Measurements from ENCODE around the gene MTERF2. TPM values are rescaled to one million over a fixed set of nuclear protein-coding genes. Genes with fewer than 3 reads are reported as not detected.
"Not testable (repeated sequence)": the region's sequence is repeated elsewhere in the genome, so short reads cannot be mapped to it uniquely, and the experiment has no call there.

The MTERF2 gene
- total and polyA plus RNA-seq, 4 donors = 6.4 to 18.9 (median 13.7) TPM

GRCh38 chr12:107012736-107013425 is 25.9 kb upstream of the MTERF2 start (continued):
- no peak for TF ChIP-seq GABPA (IDR thresholded peaks at IDR 0.05 in 1 of 2, conservative IDR thresholded peaks at IDR 0.05 in 1 of 2)

DNA sequence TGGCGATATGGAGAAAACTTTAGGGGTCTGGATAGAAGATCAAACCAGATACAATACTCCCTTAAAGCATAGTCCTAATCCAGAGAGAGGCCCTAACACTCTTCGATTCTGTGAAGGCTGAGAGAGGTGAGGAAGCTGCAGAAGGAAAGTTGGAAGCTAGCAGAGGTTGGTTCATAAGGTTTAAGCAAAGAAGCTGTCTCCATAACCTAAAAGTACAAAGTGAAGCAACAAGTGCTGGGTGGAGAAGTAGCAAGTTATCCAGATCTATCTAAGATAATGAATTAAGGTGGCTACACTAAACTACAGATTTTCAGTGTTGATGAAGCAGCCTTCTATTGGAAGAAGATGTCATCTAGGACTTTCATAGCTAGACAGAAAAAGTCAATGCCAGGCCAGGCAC is 24.6 kb upstream of the MTERF2 start:
- Histone ChIP-seq H3K9me3 (ENCODE audit: control insufficient read depth in 4 of 4, low read length in 3 of 4) (no peaks in the 10 kb centered on the region), H3K27ac (ENCODE audit: low read depth in 1 of 2, low read length in 2 of 2) (no peak overlapping the region), H3K4me3 (ENCODE audit: low read depth in 1 of 3, low read length in 3 of 3) (no peak overlapping the region), H3K36me3 (ENCODE audit: control insufficient read depth in 4 of 4, insufficient read depth in 3 of 4, low read depth in 1 of 4, low read length in 3 of 4) (no peaks in the 10 kb centered on the region), H3K4me1 (ENCODE audit: control insufficient read depth in 4 of 4, insufficient read depth in 4 of 4, low read length in 3 of 4) (peaks cover 0 to 1% (median 0%) of the 10 kb centered on the region in 4 donors), H3K27me3 (ENCODE audit: control insufficient read depth in 4 of 4, insufficient read depth in 4 of 4, low read length in 3 of 4) (no peaks in the 10 kb centered on the region), H3K9ac (ENCODE audit: low read depth in 1 of 2, low read length in 2 of 2) (no peak overlapping the region)
- no peak for DNase-seq (ENCODE audit: low spot score)
- WGBS = 96% methylated on average over 2 of the region's 2 CpGs
- no peak for TF ChIP-seq HNF4A (conservative IDR thresholded peaks at IDR 0.05)
- TF ChIP-seq MAX (IDR thresholded peaks at IDR 0.05) = no peak
- TF ChIP-seq, protein P1, sequence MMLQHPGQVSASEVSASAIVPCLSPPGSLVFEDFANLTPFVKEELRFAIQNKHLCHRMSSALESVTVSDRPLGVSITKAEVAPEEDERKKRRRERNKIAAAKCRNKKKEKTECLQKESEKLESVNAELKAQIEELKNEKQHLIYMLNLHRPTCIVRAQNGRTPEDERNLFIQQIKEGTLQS (IDR thresholded peaks at IDR 0.05) = no peak
- TF ChIP-seq FOXA1 (IDR thresholded peaks at IDR 0.05) = no peak
- TF ChIP-seq GABPA (IDR thresholded peaks at IDR 0.05 in 1 of 2, conservative IDR thresholded peaks at IDR 0.05 in 1 of 2) = no peak
- no peak for TF ChIP-seq YY1 (IDR thresholded peaks at IDR 0.05)
- TF ChIP-seq REST (IDR thresholded peaks at IDR 0.05) = no peak
- TF ChIP-seq RXRA (IDR thresholded peaks at IDR 0.05) = no peak
- TF ChIP-seq JUND (IDR thresholded peaks at IDR 0.05) = no peak
- TF ChIP-seq, protein P2, sequence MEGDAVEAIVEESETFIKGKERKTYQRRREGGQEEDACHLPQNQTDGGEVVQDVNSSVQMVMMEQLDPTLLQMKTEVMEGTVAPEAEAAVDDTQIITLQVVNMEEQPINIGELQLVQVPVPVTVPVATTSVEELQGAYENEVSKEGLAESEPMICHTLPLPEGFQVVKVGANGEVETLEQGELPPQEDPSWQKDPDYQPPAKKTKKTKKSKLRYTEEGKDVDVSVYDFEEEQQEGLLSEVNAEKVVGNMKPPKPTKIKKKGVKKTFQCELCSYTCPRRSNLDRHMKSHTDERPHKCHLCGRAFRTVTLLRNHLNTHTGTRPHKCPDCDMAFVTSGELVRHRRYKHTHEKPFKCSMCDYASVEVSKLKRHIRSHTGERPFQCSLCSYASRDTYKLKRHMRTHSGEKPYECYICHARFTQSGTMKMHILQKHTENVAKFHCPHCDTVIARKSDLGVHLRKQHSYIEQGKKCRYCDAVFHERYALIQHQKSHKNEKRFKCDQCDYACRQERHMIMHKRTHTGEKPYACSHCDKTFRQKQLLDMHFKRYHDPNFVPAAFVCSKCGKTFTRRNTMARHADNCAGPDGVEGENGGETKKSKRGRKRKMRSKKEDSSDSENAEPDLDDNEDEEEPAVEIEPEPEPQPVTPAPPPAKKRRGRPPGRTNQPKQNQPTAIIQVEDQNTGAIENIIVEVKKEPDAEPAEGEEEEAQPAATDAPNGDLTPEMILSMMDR (IDR thresholded peaks at IDR 0.05; ENCODE audit: low read depth, low read length, missing input control) = no peak

DNA sequence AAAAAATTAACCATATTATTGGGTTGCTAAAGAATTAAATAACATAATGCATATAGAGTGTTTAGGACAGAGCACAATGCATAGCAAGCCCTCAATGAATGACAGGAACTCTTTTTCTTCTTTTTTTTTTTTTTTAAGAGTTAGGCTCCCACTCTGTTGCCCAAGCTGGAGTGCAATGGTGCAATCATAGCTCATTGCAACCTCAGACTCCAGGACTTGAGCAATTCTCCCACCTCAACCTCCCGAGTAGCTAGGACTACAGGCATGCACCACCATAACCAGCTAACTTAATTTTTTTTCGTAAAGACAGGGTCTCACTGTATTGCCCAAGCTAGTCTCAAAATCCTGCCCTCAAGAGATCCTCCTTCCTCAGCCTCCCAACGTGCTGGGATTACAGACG is 20.5 kb upstream of the MTERF2 start:
- H3K36me3 ChIP-seq (ENCODE audit: control insufficient read depth in 4 of 4, insufficient read depth in 3 of 4, low read depth in 1 of 4, low read length in 3 of 4) = no peaks in the 10 kb centered on the region
- 96% methylated on average over 4 of the region's 4 CpGs for WGBS

GRCh38 chr12:107002665-107003064 is 15.7 kb upstream of the MTERF2 start:
- not testable (repeated sequence) for H3K9me3 ChIP-seq (ENCODE audit: control insufficient read depth in 4 of 4, low read length in 3 of 4); DNase-seq (ENCODE audit: low spot score); H3K4me1 ChIP-seq (ENCODE audit: control insufficient read depth in 4 of 4, insufficient read depth in 4 of 4, low read length in 3 of 4); H3K27me3 ChIP-seq (ENCODE audit: control insufficient read depth in 4 of 4, insufficient read depth in 4 of 4, low read length in 3 of 4); H3K9ac ChIP-seq (ENCODE audit: low read depth in 1 of 2, low read length in 2 of 2); H3K36me3 ChIP-seq (ENCODE audit: control insufficient read depth in 4 of 4, insufficient read depth in 3 of 4, low read depth in 1 of 4, low read length in 3 of 4); H3K4me3 ChIP-seq (ENCODE audit: low read depth in 1 of 3, low read length in 3 of 3); H3K27ac ChIP-seq (ENCODE audit: low read depth in 1 of 2, low read length in 2 of 2)
- WGBS = 84% methylated on average over 4 of the region's 4 CpGs

More for the DNA sequence above, 20.5 kb upstream of the MTERF2 start:
- Histone ChIP-seq H3K9ac (ENCODE audit: low read depth in 1 of 2, low read length in 2 of 2) (no peak overlapping the region), H3K4me1 (ENCODE audit: control insufficient read depth in 4 of 4, insufficient read depth in 4 of 4, low read length in 3 of 4) (no peaks in the 10 kb centered on the region), H3K4me3 (ENCODE audit: low read depth in 1 of 3, low read length in 3 of 3) (no peak overlapping the region), H3K27me3 (ENCODE audit: control insufficient read depth in 4 of 4, insufficient read depth in 4 of 4, low read length in 3 of 4) (no peaks in the 10 kb centered on the region), H3K27ac (ENCODE audit: low read depth in 1 of 2, low read length in 2 of 2) (no peak overlapping the region), H3K9me3 (ENCODE audit: control insufficient read depth in 4 of 4, low read length in 3 of 4) (no peaks in the 10 kb centered on the region)
- no peak for TF ChIP-seq TAF1 (conservative IDR thresholded peaks at IDR 0.05)
- TF ChIP-seq FOXA1 (IDR thresholded peaks at IDR 0.05) = no peak
- TF ChIP-seq REST (IDR thresholded peaks at IDR 0.05) = no peak
- DNase-seq (ENCODE audit: low spot score) = no peak

Data from liver (tissue), 9 donors.